Renal cortical epithelial cell (primary cell): ENCODE measurements around the gene RNF19B. TPM values are rescaled to one million over a fixed set of nuclear protein-coding genes. Genes with fewer than 3 reads are reported as not detected.
"Not testable (repeated sequence)": the region's sequence is repeated elsewhere in the genome, so short reads cannot be mapped to it uniquely, and the experiment has no call there.

ENCODE experiments used
- DNase-seq: peaks from one replicate; pipeline ENCODE4 v3.0.0-alpha.2; 2011; ENCODE audit warnings: low read depth
- total RNA-seq: library from RNA; depleted of rRNA; stranded (reverse); fragments of >200 nt; gene quantifications from 2 replicates; pipeline ENCODE4 v1.2.3, GENCODE V29; 2014

Gene RNF19B
- total RNA-seq, 1 donor from 2014 or later, result 21.0 TPM

GRCh38 chr1:32931760-32932159 lies 32.8 kb downstream of the RNF19B start:
- DNase-seq, result no peak

- DNase-seq, result no peak
These were observed 35.2 kb downstream of the RNF19B start for GRCh38 chr1:32929366-32929765.

- DNase-seq, result no peak
These were observed 35.9 kb downstream of the RNF19B start for GRCh38 chr1:32928715-32929114.

GRCh38 chr1:32928285-32928684 lies 36.3 kb downstream of the RNF19B start:
- DNase-seq, result no peak

GRCh38 chr1:32927441-32927840 lies 37.2 kb downstream of the RNF19B start:
- no peak for DNase-seq

- no peak for DNase-seq
These were observed 38.0 kb downstream of the RNF19B start for GRCh38 chr1:32926562-32926961.

- DNase-seq, result peak; percentile 59
These were observed 39.0 kb downstream of the RNF19B start for GRCh38 chr1:32925403-32926162.

GRCh38 chr1:32924881-32925344 lies 39.7 kb downstream of the RNF19B start:
- no peak for DNase-seq

GRCh38 chr1:32920833-32921232 lies 43.8 kb downstream of the RNF19B start:
- no peak for DNase-seq

GRCh38 chr1:32919811-32920733 lies 44.5 kb downstream of the RNF19B start:
- peak; percentile 83 for DNase-seq

GRCh38 chr1:32918179-32918578 lies 46.4 kb downstream of the RNF19B start:
- DNase-seq, result no peak

- no peak for DNase-seq
These were observed 47.1 kb downstream of the RNF19B start for GRCh38 chr1:32917521-32917920.

GRCh38 chr1:32915766-32916706 lies 48.6 kb downstream of the RNF19B start:
- DNase-seq, result no peak

- DNase-seq, result no peak
These were observed 54.3 kb downstream of the RNF19B start for GRCh38 chr1:32910319-32910718.

GRCh38 chr1:32907435-32907834 lies 57.2 kb downstream of the RNF19B start:
- DNase-seq, result no peak

- no peak for DNase-seq
These were observed 58.0 kb downstream of the RNF19B start for GRCh38 chr1:32906654-32907053.

GRCh38 chr1:32905588-32905987 lies 59.0 kb downstream of the RNF19B start:
- DNase-seq, result not testable (repeated sequence)

- no peak for DNase-seq
These were observed 59.8 kb downstream of the RNF19B start for GRCh38 chr1:32904797-32905196.

- no peak for DNase-seq
These were observed 60.4 kb downstream of the RNF19B start for GRCh38 chr1:32903991-32904785.

- DNase-seq, result no peak
These were observed 62.1 kb downstream of the RNF19B start for GRCh38 chr1:32902535-32902920.
